GM12878 (cell line): ENCODE measurements around the gene KRTAP4-7. TPM values are rescaled to one million over a fixed set of nuclear protein-coding genes. Genes with fewer than 3 reads are reported as not detected.
"Not testable (repeated sequence)": the region's sequence is repeated elsewhere in the genome, so short reads cannot be mapped to it uniquely, and the experiment has no call there.

Experiments
- ATAC-seq: fragments of 200-7000 bp; cut with Tn5 transposase; 3 replicates; pipeline ENCODE4 v1.9.1; 2020; ENCODE audit warnings: mild to moderate bottlenecking, moderate library complexity
- BruUV-seq: library from RNA; stranded (reverse); fragments of 400-500 nt; replicated peaks from 2 replicates; lab custom pipeline; 2021; lab: Mats Ljungman, UMichigan
- CTCF ChIA-PET: fragments of 300-600 bp; sonication (Branson Sonifier 250); formaldehyde crosslinking; extraction: SDS; loops from one replicate; lab custom pipeline; 2021; ENCODE audit warnings: inconsistent platforms; lab: Yijun Ruan, JAX
- POLR2A ChIA-PET: fragments of 350-600 bp; formaldehyde crosslinking; extraction: SDS; loops from one replicate; lab custom pipeline; 2021; ENCODE audit warnings: inconsistent platforms; lab: Charles Lee
- RAD21 ChIA-PET: fragments of 300-600 bp; sonication (Branson Sonifier 250); formaldehyde crosslinking; loops from one replicate; lab custom pipeline; 2023; ENCODE audit warnings: antibody characterized with exemption; ENCODE audit not compliant: unreplicated experiment; lab: Charles Lee
- SMC1A ChIA-PET: fragments of 300-600 bp; sonication (Branson Sonifier 250); formaldehyde crosslinking; loops from one replicate; lab custom pipeline; 2023; ENCODE audit not compliant: unreplicated experiment, uncharacterized antibody; lab: Charles Lee
- DNase-seq: peaks from one replicate; pipeline ENCODE4 v3.0.0-alpha.2; 2011; ENCODE audit warnings: low read depth, low spot score
- FAIRE-seq: peaks from 3 replicates; lab custom pipeline; 2011; peaks lifted over from hg19 to GRCh38; lab: Jason Lieb, UNC
- H2AFZ ChIP-seq: 2 replicates; pipeline ENCODE4 v1.6.0; 2011; ENCODE audit warnings: low read depth, low read length, control low read depth; ENCODE audit not compliant: control insufficient read depth
- H3K27ac ChIP-seq: 2 replicates; pipeline ENCODE4 v1.5.1; 2011; ENCODE audit warnings: control low read depth; ENCODE audit not compliant: control insufficient read depth, insufficient read depth
- H3K27me3 ChIP-seq, 2 experiments: replicated peaks in 1 of 2; 2 replicates each; pipeline versions ENCODE4 v1.6.0 to v1.6.1; 2011; ENCODE audit warnings: low read length in 1 of 2; ENCODE audit not compliant: control insufficient read depth in 2 of 2, insufficient read depth in 2 of 2
- H3K36me3 ChIP-seq, 2 experiments: 2 replicates each; pipeline ENCODE4 v1.5.1; 2011; ENCODE audit warnings: low read length in 1 of 2; ENCODE audit not compliant: control insufficient read depth in 2 of 2, insufficient read depth in 2 of 2
- H3K4me1 ChIP-seq: 2 replicates; pipeline ENCODE4 v1.6.1; 2011; ENCODE audit warnings: mild to moderate bottlenecking, low read length, moderate library complexity, mixed read lengths; ENCODE audit not compliant: control insufficient read depth, insufficient read depth
- H3K4me2 ChIP-seq: 2 replicates; pipeline ENCODE4 v1.6.0; 2011; ENCODE audit warnings: control low read depth; ENCODE audit not compliant: control insufficient read depth, insufficient read depth
- H3K4me3 ChIP-seq: fragments of 200-600 bp; sonication (generic); 2 replicates; pipeline ENCODE4 v1.5.1; 2016
- H3K79me2 ChIP-seq: 2 replicates; pipeline ENCODE4 v1.6.0; 2011; ENCODE audit warnings: low read length; ENCODE audit not compliant: control insufficient read depth, insufficient read depth
- H3K9ac ChIP-seq: 2 replicates; pipeline ENCODE4 v1.8.0; 2011; ENCODE audit warnings: low read length, control low read depth, mixed read lengths; ENCODE audit not compliant: control insufficient read depth, insufficient read depth
- H3K9me3 ChIP-seq: replicated peaks from 3 replicates; pipeline ENCODE4 v1.5.1; 2011; ENCODE audit warnings: mild to moderate bottlenecking, low read length; ENCODE audit not compliant: control insufficient read depth, insufficient read depth
- H4K20me1 ChIP-seq: 2 replicates; pipeline ENCODE4 v1.6.0; 2011; ENCODE audit not compliant: control insufficient read depth, insufficient read depth
- CBFB ChIP-seq: IDR thresholded peaks from 2 replicates; pipeline ENCODE4 v1.6.1; 2016; ENCODE audit warnings: antibody characterized with exemption, low read depth
- CBX5 ChIP-seq: sonication (generic); IDR thresholded peaks from 2 replicates; pipeline ENCODE4 v1.6.1; 2016; ENCODE audit warnings: low read depth, moderate library complexity, mild to moderate bottlenecking, inconsistent platforms
- CREB1 ChIP-seq: IDR thresholded peaks from 2 replicates; pipeline ENCODE4 v1.6.1; 2012; ENCODE audit warnings: low read depth, mild to moderate bottlenecking, inconsistent platforms
- IKZF1 ChIP-seq: fragments of 450-650 bp; conservative IDR thresholded peaks from 2 replicates; pipeline ENCODE4 v1.6.1; 2017; ENCODE audit warnings: antibody characterized with exemption, mild to moderate bottlenecking
- IKZF2 ChIP-seq, 2 experiments: fragments of 450-650 bp; IDR thresholded peaks; 2 replicates each; pipeline ENCODE4 v1.6.1; 2017; ENCODE audit warnings: mild to moderate bottlenecking in 2 of 2, moderate library complexity in 2 of 2
- MYC ChIP-seq: IDR thresholded peaks from 2 replicates; pipeline ENCODE4 v1.6.1; 2011; ENCODE audit warnings: mild to moderate bottlenecking, low read length, moderate library complexity, inconsistent platforms; ENCODE audit not compliant: insufficient read depth, insufficient replicate concordance, insufficient read length, severe bottlenecking
- NFYA ChIP-seq: IDR thresholded peaks from 2 replicates; pipeline ENCODE4 v1.6.1; 2011; ENCODE audit warnings: low read depth, mild to moderate bottlenecking, low read length, improper control_type of control experiment, borderline replicate concordance
- NFYB ChIP-seq: IDR thresholded peaks from 2 replicates; pipeline ENCODE4 v1.6.1; 2011; ENCODE audit warnings: low read depth, mild to moderate bottlenecking, low read length, improper control_type of control experiment, moderate library complexity; ENCODE audit not compliant: insufficient read depth
- PAX8 ChIP-seq: fragments of 450-650 bp; IDR thresholded peaks from 2 replicates; pipeline ENCODE4 v1.6.1; 2017; ENCODE audit warnings: mild to moderate bottlenecking, moderate library complexity
- RUNX3 ChIP-seq: IDR thresholded peaks from 2 replicates; pipeline ENCODE4 v1.6.1; 2012; ENCODE audit warnings: low read length, inconsistent platforms
- TCF7 ChIP-seq: IDR thresholded peaks from 2 replicates; pipeline ENCODE4 v1.6.1; 2014; ENCODE audit warnings: antibody characterized with exemption, borderline replicate concordance
- ZNF274 ChIP-seq: IDR thresholded peaks from one replicate; pipeline ENCODE4 v1.8.0; 2011; ENCODE audit not compliant: insufficient read length, insufficient read depth
- WGBS: methylation state at CpG from one replicate; pipeline ENCODE4 v1.1.6; 2016; ENCODE audit warnings: low lambda C conversion rate; ENCODE audit not compliant: insufficient replicate concordance, insufficient coverage; ENCODE audit errors: missing lambda C conversion rate; 5-methylcytosine and 5-hydroxymethylcytosine counted together
- in situ Hi-C: fragments of 300-500 bp; cut with MboI; formaldehyde crosslinking; loops from 9 replicates; pipeline ENCODE4 v1.14.3; 2018; ENCODE audit warnings: mixed read lengths
- intact Hi-C: fragments of 100-400 bp; cut with micrococcal nuclease; formaldehyde crosslinking; loops from one replicate; pipeline ENCODE4 v1.14.2; 2022; ENCODE audit not compliant: unreplicated experiment
- polyA plus RNA-seq, 11 experiments: library from polyadenylated mRNA; depleted of rRNA in 4 of 11; unstranded in 6 of 11; stranded (reverse) in 5 of 11; fragments of >200 nt; fragmentation: Nextera tagmentation in 4 of 11; fragmentation: Illumina TruSeq in 1 of 11; extraction: Ambion mirVana in 4 of 11; extraction: Trizol in 1 of 11; gene quantifications; 1 replicate in 1 of 11; 2 replicates in 10 of 11; pipeline versions ENCODE4 v1.2.1 to v1.2.3, GENCODE V29; 2011 to 2016; ENCODE audit warnings: inconsistent platforms in 2 of 11, missing spikeins in 2 of 11, low read depth in 1 of 11
- total RNA-seq, 4 experiments: library from RNA; depleted of rRNA in 3 of 4; stranded (reverse); fragments of >200 nt in 3 of 4; fragmentation: Illumina TruSeq in 1 of 4; extraction: Trizol in 1 of 4; gene quantifications; 2 replicates each; pipeline versions ENCODE4 v1.2.1 to v1.2.3, GENCODE V29; 2013 to 2021
- TF ChIP-seq, protein P1 (sequence below): IDR thresholded peaks from 2 replicates; pipeline ENCODE4 v1.6.1; 2011; ENCODE audit warnings: low read depth, mild to moderate bottlenecking, low read length, moderate library complexity, borderline replicate concordance; ENCODE audit errors: extremely low read depth
- TF ChIP-seq, protein P2 (sequence below): IDR thresholded peaks from 2 replicates; pipeline ENCODE4 v1.6.1; 2012; ENCODE audit warnings: low read depth, low read length, improper control_type of control experiment

The KRTAP4-7 gene
- total and polyA plus RNA-seq, 10 of the 15 experiments (the other 5 are each of a cell fraction or from before 2014, with no cell fraction given), result not detected

DNA sequence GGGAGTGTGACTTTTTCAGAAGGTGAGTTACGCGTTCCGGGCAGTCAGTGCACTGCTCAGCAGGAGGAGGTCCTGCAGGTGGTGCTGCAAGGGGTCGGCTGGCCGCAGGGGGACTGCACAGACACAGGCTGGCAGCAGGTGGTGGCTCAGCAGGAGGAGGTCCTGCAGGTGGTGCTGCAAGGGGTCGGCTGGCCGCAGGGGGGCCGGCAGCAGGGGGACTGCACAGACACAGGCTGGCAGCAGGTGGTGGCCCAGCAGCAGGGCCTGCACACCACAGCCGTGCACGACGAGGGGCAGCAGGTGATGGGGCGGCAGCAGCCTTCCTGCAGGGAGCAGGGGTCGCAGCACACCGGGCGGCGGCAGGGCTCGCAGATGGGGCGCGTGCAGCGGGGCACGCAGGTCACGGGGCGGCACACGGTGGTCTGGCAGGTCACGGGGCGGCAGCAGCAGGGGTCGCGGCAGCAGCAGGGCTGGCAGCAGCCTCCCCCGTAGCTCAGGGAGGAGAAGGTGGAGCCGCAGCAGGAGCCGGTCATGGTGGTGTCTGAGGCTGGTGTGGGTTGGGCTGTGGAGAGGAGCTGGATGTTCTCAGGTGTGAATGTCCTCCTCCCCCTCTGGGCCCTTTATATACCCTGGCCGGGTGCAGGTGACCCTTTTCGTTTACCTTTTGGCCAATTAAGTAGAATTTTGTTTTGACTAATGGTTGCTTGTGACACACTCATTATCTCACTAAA, 37.0 kb upstream of the KRTAP4-7 start, which contains the start of gene KRTAP2-1:
Gene KRTAP2-1 (minus strand): TSS at position 582 of the 731 bp plus-strand sequence. CDS start 49 bp downstream, at position 533.
- DNase-seq, FAIRE-seq, SMC1A ChIA-PET, H3K9ac ChIP-seq, H3K36me3 ChIP-seq, CTCF ChIA-PET, intact Hi-C loops, H3K4me3 ChIP-seq, POLR2A ChIA-PET, H3K9me3 ChIP-seq, H4K20me1 ChIP-seq, H2AFZ ChIP-seq, in situ Hi-C loops, H3K4me2 ChIP-seq, BruUV-seq, H3K27me3 ChIP-seq, H3K27ac ChIP-seq, H3K4me1 ChIP-seq, RAD21 ChIA-PET, H3K79me2 ChIP-seq, ATAC-seq: not testable (repeated sequence)
- 54% methylated on average over 10 of the region's 33 CpGs for WGBS

DNA sequence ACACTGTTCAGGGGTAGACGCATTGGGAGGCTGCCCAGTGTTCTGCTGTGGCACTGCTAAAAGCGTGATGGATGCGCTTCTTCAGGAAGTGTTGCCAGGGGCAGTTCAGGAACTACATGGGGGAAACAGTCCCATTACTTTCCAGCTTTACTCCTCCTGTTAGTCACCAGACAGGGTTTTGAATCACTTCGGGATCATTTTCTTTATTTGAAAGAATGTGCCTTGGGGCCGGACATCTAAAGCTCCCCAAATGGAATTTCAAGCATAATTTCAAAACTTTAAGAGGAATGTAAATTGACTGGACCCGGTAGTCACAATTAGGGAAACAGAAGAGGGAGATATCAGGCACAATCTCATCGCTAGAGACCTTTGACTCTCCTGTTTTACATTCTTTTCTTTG, 35.5 kb upstream of the KRTAP4-7 start:
- Histone ChIP-seq H4K20me1 (no peaks in the 10 kb centered on the region), H3K36me3 (no peaks in the 10 kb centered on the region), H3K27me3 (no peaks in the 10 kb centered on the region; a peak in 1 of 4 replicates), H3K79me2 (no peaks in the 10 kb centered on the region), H3K27ac (no peak overlapping the region), H3K4me3 (no peak overlapping the region), H3K4me2 (no peak overlapping the region), H3K9me3 (no peaks in the 10 kb centered on the region), H3K4me1 (no peaks in the 10 kb centered on the region), H3K9ac (no peak overlapping the region), H2AFZ (no peak overlapping the region)
- DNase-seq (no peak), FAIRE-seq (no peak), ATAC-seq (no peak)
- intact Hi-C loops, result no loop called here
- CTCF ChIA-PET, result no interaction called here
- RAD21 ChIA-PET, result no interaction called here
- 26% methylated on average over 7 of the region's 7 CpGs for WGBS
- no TSS peak for BruUV-seq
- POLR2A ChIA-PET, result no interaction called here
- SMC1A ChIA-PET, result no interaction called here
- in situ Hi-C loops, result no loop called here
- no peak for TF ChIP-seq NFYA
- TF ChIP-seq RUNX3, result no peak
- no peak for TF ChIP-seq MYC
- TF ChIP-seq IKZF2 (IDR thresholded peaks at IDR 0.05), result no peak
- no peak for TF ChIP-seq CBX5
- TF ChIP-seq, protein P1, sequence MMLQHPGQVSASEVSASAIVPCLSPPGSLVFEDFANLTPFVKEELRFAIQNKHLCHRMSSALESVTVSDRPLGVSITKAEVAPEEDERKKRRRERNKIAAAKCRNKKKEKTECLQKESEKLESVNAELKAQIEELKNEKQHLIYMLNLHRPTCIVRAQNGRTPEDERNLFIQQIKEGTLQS, result no peak
- TF ChIP-seq CREB1, result no peak
- TF ChIP-seq PAX8, result no peak
- no peak for TF ChIP-seq IKZF1
- no peak for TF ChIP-seq NFYB
- TF ChIP-seq ZNF274, result no peak
- no peak for TF ChIP-seq TCF7
- TF ChIP-seq, protein P2, sequence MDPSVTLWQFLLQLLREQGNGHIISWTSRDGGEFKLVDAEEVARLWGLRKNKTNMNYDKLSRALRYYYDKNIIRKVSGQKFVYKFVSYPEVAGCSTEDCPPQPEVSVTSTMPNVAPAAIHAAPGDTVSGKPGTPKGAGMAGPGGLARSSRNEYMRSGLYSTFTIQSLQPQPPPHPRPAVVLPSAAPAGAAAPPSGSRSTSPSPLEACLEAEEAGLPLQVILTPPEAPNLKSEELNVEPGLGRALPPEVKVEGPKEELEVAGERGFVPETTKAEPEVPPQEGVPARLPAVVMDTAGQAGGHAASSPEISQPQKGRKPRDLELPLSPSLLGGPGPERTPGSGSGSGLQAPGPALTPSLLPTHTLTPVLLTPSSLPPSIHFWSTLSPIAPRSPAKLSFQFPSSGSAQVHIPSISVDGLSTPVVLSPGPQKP, result no peak
- no peak for TF ChIP-seq CBFB
